Ishikawa (cell line): ENCODE results near the gene MRPS15.

Experiments used
- CEBPB ChIP-seq: IDR thresholded peaks from 2 replicates; pipeline ENCODE4 v1.6.1; 2012
- CREB1 ChIP-seq: IDR thresholded peaks from 2 replicates; pipeline ENCODE4 v1.6.1; 2012; ENCODE audit warnings: low read depth
- EGR1 ChIP-seq: IDR thresholded peaks from 2 replicates; pipeline ENCODE4 v1.6.1; 2012
- EP300 ChIP-seq: IDR thresholded peaks from 2 replicates; pipeline ENCODE4 v1.6.1; 2012; ENCODE audit warnings: borderline replicate concordance
- FOXM1 ChIP-seq: IDR thresholded peaks from 2 replicates; pipeline ENCODE4 v1.6.1; 2012; ENCODE audit warnings: low read depth, borderline replicate concordance
- NFIC ChIP-seq: IDR thresholded peaks from 2 replicates; pipeline ENCODE4 v1.6.1; 2012
- RAD21 ChIP-seq: IDR thresholded peaks from 2 replicates; pipeline ENCODE4 v1.6.1; 2012; ENCODE audit warnings: low read depth
- TAF1 ChIP-seq: IDR thresholded peaks from 2 replicates; pipeline ENCODE4 v1.6.1; 2012; ENCODE audit warnings: low read depth, mild to moderate bottlenecking
- TCF12 ChIP-seq: IDR thresholded peaks from 2 replicates; pipeline ENCODE4 v1.6.1; 2012; ENCODE audit warnings: low read depth
- TEAD4 ChIP-seq: IDR thresholded peaks from 2 replicates; pipeline ENCODE4 v1.6.1; 2012
- YY1 ChIP-seq: IDR thresholded peaks from 2 replicates; pipeline ENCODE4 v1.6.1; 2012; ENCODE audit warnings: low read depth
- ZBTB7A ChIP-seq: IDR thresholded peaks from 2 replicates; pipeline ENCODE4 v1.6.1; 2012; ENCODE audit warnings: low read depth
- TF ChIP-seq, protein P1 (sequence below): IDR thresholded peaks from 2 replicates; pipeline ENCODE4 v1.6.1; 2012; ENCODE audit warnings: low read depth, mild to moderate bottlenecking
- TF ChIP-seq, protein P2 (sequence below): IDR thresholded peaks from 2 replicates; pipeline ENCODE4 v1.6.1; 2012
- TF ChIP-seq, protein P3 (sequence below): IDR thresholded peaks from 2 replicates; pipeline ENCODE4 v1.6.1; 2012

Gene MRPS15

GRCh38 chr1:36486093-36486438, 21.9 kb upstream of the MRPS15 start:
- TF ChIP-seq TEAD4 (no peak), RAD21 (no peak), YY1 (no peak), EP300 (no peak), TCF12 (no peak), FOXM1 (no peak), ZBTB7A (no peak), CEBPB (no peak), EGR1 (no peak), CREB1 (no peak), TAF1 (no peak), NFIC (no peak)
- TF ChIP-seq, protein P1, sequence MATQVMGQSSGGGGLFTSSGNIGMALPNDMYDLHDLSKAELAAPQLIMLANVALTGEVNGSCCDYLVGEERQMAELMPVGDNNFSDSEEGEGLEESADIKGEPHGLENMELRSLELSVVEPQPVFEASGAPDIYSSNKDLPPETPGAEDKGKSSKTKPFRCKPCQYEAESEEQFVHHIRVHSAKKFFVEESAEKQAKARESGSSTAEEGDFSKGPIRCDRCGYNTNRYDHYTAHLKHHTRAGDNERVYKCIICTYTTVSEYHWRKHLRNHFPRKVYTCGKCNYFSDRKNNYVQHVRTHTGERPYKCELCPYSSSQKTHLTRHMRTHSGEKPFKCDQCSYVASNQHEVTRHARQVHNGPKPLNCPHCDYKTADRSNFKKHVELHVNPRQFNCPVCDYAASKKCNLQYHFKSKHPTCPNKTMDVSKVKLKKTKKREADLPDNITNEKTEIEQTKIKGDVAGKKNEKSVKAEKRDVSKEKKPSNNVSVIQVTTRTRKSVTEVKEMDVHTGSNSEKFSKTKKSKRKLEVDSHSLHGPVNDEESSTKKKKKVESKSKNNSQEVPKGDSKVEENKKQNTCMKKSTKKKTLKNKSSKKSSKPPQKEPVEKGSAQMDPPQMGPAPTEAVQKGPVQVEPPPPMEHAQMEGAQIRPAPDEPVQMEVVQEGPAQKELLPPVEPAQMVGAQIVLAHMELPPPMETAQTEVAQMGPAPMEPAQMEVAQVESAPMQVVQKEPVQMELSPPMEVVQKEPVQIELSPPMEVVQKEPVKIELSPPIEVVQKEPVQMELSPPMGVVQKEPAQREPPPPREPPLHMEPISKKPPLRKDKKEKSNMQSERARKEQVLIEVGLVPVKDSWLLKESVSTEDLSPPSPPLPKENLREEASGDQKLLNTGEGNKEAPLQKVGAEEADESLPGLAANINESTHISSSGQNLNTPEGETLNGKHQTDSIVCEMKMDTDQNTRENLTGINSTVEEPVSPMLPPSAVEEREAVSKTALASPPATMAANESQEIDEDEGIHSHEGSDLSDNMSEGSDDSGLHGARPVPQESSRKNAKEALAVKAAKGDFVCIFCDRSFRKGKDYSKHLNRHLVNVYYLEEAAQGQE = no peak
- TF ChIP-seq, protein P2, sequence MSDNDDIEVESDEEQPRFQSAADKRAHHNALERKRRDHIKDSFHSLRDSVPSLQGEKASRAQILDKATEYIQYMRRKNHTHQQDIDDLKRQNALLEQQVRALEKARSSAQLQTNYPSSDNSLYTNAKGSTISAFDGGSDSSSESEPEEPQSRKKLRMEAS = no peak

DNA sequence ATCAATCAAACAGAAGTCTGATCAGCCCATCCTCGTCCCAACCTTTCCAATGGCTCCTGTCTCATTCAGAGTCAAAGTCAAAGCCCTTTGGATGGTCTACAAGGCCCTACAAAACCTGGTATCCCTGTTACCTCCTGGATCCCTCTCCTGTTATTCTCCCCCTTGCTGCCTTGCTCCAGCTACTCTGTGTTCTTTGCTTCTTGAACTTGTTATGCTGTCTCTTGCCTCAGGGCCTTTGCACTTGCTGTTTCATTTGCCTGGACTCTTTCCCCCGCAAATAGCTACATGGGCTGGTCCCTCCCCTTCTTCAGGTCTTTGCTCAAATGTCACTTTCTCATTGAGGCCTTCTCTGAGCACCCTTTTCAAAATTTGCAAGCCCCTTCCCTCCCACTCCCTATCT, 19.9 kb upstream of the MRPS15 start:
- TF ChIP-seq FOXM1 = no peak
- no peak for TF ChIP-seq TAF1
- TF ChIP-seq YY1 = no peak
- TF ChIP-seq CEBPB = no peak
- TF ChIP-seq, protein P3, sequence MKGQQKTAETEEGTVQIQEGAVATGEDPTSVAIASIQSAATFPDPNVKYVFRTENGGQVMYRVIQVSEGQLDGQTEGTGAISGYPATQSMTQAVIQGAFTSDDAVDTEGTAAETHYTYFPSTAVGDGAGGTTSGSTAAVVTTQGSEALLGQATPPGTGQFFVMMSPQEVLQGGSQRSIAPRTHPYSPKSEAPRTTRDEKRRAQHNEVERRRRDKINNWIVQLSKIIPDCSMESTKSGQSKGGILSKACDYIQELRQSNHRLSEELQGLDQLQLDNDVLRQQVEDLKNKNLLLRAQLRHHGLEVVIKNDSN = no peak
- TF ChIP-seq CREB1 = no peak
- no peak for TF ChIP-seq EGR1
- TF ChIP-seq NFIC = no peak
- TF ChIP-seq RAD21 = no peak
- no peak for TF ChIP-seq EP300

- no peak for TF ChIP-seq EGR1
- no peak for TF ChIP-seq NFIC
Measured at GRCh38 chr1:36482724-36483388, 18.7 kb upstream of the MRPS15 start, which contains the start of gene CSF3R. CSF3R (minus strand) TSS chr1:36482913; CDS start chr1:36479496, 3,417 bp downstream.

DNA sequence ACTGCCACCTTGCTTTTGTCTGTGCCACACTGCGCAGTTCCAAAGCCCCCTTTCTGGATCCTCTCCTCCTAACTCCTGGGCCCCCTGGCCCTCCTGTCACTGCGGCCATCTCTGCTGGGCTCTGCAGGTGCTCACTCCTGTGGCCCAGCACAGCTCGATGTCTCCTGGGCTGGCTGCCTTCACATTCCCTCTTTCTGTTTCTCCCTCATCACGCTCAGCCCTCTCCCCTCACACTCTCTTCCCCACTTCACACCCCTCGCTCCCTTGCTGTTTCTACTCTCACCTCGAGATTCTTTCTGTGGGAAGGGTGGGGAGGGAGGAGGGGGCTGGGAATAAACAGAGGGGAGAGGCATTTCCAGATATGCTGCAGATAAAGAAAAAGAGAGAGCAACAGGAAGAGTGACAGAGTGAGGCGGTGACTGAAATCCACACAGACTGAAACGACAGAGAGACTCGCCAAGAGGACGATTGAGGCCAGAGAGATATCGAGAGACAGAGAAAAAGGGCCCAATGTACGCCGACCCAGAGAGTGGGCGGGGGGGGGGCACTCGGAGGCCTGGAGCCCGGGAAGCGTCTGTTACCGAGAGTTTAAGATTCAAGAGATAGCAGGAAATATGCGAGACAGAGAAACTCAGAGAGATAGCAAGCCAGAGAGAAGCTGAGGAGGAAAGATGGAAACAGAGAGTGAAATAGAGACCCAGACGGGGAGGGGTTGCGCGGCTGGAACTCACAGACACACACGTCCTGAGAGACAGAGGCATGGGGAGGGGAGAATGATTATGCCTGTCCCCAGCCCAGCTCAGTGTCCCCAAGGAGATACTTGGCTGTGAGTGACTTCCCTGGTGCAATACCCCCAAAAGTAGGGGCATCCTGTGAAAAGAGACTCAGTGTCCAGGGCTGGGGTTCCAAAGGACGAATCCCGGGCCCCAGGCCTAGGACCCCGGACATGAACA, 17.9 kb upstream of the MRPS15 start:
- TF ChIP-seq TEAD4 (no peak), EP300 (no peak), CEBPB (no peak), TCF12 (no peak), EGR1 (no peak), NFIC (no peak), RAD21 (no peak), CREB1 (no peak), FOXM1 (no peak)
- TF ChIP-seq, protein P2 = no peak
- TF ChIP-seq, protein P3 = no peak

- TF ChIP-seq NFIC (no peak), TAF1 (no peak), YY1 (no peak), CREB1 (no peak), FOXM1 (no peak), TCF12 (no peak), EP300 (no peak), EGR1 (no peak)
- TF ChIP-seq, protein P3 = no peak
Measured at GRCh38 chr1:36481091-36481490, 16.9 kb upstream of the MRPS15 start.

DNA sequence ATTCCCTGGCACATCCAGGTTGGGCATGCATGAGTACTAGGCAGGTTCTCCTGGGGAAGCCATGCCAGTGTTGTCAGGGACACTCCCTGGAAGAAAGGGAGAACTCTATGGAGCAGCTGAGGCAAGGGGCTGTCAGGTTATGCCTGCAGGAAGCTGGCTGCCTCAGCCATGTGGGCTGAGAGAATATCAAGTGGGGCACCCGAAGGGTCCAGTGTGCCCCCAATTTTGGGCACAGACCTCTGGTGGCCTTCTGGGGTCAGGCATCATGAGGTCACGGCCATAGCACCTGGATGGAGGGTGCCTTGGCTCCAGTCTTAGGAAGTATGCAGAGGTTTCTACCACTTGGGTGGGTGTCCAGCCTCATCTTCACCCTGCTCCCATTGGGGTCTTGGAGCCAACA, 16.0 kb upstream of the MRPS15 start:
- TF ChIP-seq TEAD4 = no peak
- no peak for TF ChIP-seq RAD21
- TF ChIP-seq ZBTB7A = no peak
- no peak for TF ChIP-seq EP300
- TF ChIP-seq, protein P1 = no peak
- TF ChIP-seq CEBPB = no peak
- no peak for TF ChIP-seq FOXM1
- no peak for TF ChIP-seq NFIC
- TF ChIP-seq TCF12 = no peak
- TF ChIP-seq YY1 = no peak
- TF ChIP-seq, protein P3 = no peak
- TF ChIP-seq, protein P2 = no peak
- no peak for TF ChIP-seq EGR1
- no peak for TF ChIP-seq TAF1
- no peak for TF ChIP-seq CREB1
